Activated CD4-positive, alpha-beta memory T cell treated with anti-CD3 and anti-CD28 coated beads for 36 hours (primary cell): Measurements from ENCODE around the gene GAPDHS. TPM values are rescaled to one million over a fixed set of nuclear protein-coding genes. Genes with fewer than 3 reads are reported as not detected.

ENCODE experiments used
- CTCF ChIA-PET: fragments of 350-600 bp; sonication (Branson Sonifier 250); formaldehyde crosslinking; loops from one replicate; lab custom pipeline; 2021; ENCODE audit warnings: antibody characterized with exemption, inconsistent platforms; lab: Charles Lee
- POLR2A ChIA-PET: fragments of 350-600 bp; sonication (Branson Sonifier 250); formaldehyde crosslinking; loops from one replicate; lab custom pipeline; 2021; ENCODE audit warnings: antibody characterized with exemption; lab: Charles Lee
- DNase-seq: peaks from one replicate; pipeline ENCODE4 v3.0.0-alpha.2; 2020
- H3K27ac Mint-ChIP-seq: one replicate; pipeline ENCODE4 v1.8.0; 2021; ENCODE audit warnings: mixed read lengths
- H3K27me3 Mint-ChIP-seq: one replicate; pipeline ENCODE4 v1.8.0; 2021; ENCODE audit warnings: mixed read lengths
- H3K36me3 Mint-ChIP-seq: one replicate; pipeline ENCODE4 v1.8.0; 2021; ENCODE audit warnings: mixed read lengths
- H3K4me1 Mint-ChIP-seq: one replicate; pipeline ENCODE4 v1.8.0; 2021; ENCODE audit warnings: low read depth, mixed read lengths
- H3K4me3 Mint-ChIP-seq: one replicate; pipeline ENCODE4 v1.8.0; 2021; ENCODE audit warnings: mild to moderate bottlenecking, mixed read lengths
- H3K9me3 Mint-ChIP-seq: one replicate; pipeline ENCODE4 v1.8.0; 2021; ENCODE audit warnings: mixed read lengths
- intact Hi-C: fragments of 100-400 bp; cut with micrococcal nuclease; formaldehyde crosslinking; loops from one replicate; pipeline ENCODE4 v1.15.1; 2023
- total RNA-seq, 2 experiments: library from RNA; stranded (reverse); gene quantifications; one replicate each; pipeline ENCODE4 v1.2.3, GENCODE V29; 2021

GAPDHS gene
- total RNA-seq, 2 experiments from 2014 or later = not detected

DNA sequence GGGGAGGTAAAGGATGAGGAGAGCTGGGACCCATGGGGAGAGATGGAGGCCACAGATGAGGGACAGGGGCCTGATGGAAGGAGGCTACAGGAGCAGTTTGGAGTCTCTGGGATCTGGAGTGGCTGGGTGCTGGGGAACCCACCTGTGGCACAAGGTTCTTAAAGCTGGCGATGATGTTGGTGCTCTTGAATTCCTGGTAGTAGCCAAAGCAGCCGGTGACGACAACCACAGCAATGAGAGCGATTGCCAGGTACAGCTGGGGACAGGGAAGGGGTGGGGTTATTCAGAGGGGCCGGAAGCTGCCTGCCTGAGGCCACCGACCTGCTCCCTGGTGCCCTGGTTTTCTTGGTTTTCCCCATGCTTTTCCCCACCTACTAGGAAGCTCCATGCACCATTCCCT lies 27.4 kb downstream of the GAPDHS start:
- DNase-seq = no peak
- ChIA-PET CTCF (interaction anchor here (5.2 kb wide), 1 partner anchor 12 kb away, joined by 31 read pairs; no protein-coding TSS in a partner anchor), POLR2A (no interaction called here)
- no peak overlapping the region for H3K27ac Mint-ChIP-seq
- intact Hi-C loops = no loop called here
- H3K9me3 Mint-ChIP-seq = no peaks in the 10 kb centered on the region
- no peaks in the 10 kb centered on the region for H3K36me3 Mint-ChIP-seq
- H3K27me3 Mint-ChIP-seq = peaks cover 46% of the 10 kb centered on the region
- no peak overlapping the region for H3K4me3 Mint-ChIP-seq
- H3K4me1 Mint-ChIP-seq = peaks cover 9% of the 10 kb centered on the region

DNA sequence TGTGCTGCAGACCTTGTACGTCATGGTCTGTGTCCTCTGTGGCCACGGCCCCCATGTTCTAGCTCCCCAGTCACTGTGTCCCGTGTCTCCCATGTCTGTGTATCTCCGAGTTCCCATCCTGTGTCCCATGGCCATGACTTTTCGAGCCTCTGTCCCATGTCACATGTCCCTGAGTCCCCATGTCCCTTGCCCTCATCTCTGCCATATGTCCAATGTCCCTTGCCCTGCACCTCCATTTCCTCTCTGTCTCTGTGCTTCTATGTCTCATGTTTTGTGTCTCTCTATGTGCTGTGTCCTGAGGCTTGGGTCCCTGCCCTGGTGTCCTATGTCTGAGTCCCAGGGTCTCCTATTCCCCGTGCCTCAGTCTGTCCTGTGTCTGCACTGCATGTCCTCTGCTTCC lies 28.2 kb downstream of the GAPDHS start:
- Mint-ChIP-seq H3K4me1 (peaks cover 9% of the 10 kb centered on the region), H3K36me3 (no peaks in the 10 kb centered on the region), H3K9me3 (no peaks in the 10 kb centered on the region), H3K27ac (no peak overlapping the region), H3K27me3 (peaks cover 46% of the 10 kb centered on the region), H3K4me3 (no peak overlapping the region)
- POLR2A ChIA-PET = no interaction called here
- DNase-seq = no peak
- intact Hi-C loops = no loop called here
- CTCF ChIA-PET = no interaction called here

DNA sequence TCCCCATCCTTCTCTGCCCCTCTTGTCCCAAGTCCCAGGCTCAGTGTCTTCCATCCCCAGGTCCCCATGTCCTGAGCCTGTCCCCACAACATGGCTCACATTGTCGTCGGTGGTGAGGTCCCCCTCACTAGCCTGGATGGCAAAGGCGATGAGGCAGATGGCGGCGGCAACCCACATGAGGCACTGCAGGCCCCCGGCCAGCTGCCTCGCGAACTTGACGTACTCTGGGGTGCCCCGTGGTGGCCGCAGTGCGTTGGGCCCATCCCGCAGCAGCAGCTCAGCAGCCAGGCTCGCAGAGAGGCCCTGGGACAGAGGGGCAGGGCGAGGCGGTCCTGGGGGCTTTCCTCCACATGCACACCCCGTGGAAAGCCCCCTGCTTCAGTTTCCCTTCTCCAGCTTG lies 29.1 kb downstream of the GAPDHS start:
- ChIA-PET POLR2A (no interaction called here), CTCF (interaction anchor here (2.5 kb wide), 1 partner anchor 30 kb away, joined by 10 read pairs; no protein-coding TSS in a partner anchor)
- Mint-ChIP-seq H3K36me3 (no peaks in the 10 kb centered on the region), H3K27me3 (peaks cover 48% of the 10 kb centered on the region), H3K4me1 (peaks cover 6% of the 10 kb centered on the region), H3K4me3 (no peak overlapping the region), H3K27ac (no peak overlapping the region), H3K9me3 (no peaks in the 10 kb centered on the region)
- no peak for DNase-seq
- intact Hi-C loops = no loop called here

DNA sequence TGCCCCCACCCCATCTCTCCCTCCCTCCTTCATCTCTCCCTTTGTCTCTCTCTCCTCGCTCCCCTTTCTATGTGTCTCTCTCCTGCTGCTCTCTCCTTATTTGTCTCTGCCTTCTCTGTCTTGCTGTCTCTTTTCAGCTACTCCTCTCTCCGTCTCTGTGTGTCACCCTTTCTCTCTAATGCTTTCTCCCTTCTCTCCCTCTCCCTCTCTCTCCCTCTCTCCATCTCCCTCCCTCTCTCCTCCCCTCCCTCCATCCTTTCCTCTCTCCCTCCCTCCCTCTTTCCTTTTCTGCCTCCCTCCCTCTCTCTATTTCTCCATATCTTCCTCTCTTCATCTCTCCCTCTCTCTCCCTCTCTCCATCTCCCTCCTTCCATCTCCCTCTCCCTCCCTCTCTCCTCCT lies 29.5 kb downstream of the GAPDHS start:
- intact Hi-C loops = no loop called here
- ChIA-PET POLR2A (no interaction called here), CTCF (interaction anchor here (2.5 kb wide), 1 partner anchor 29 kb away, joined by 10 read pairs; no protein-coding TSS in a partner anchor)
- Mint-ChIP-seq H3K27ac (no peak overlapping the region), H3K4me1 (peaks cover 5% of the 10 kb centered on the region), H3K4me3 (no peak overlapping the region), H3K27me3 (peaks cover 47% of the 10 kb centered on the region), H3K36me3 (no peaks in the 10 kb centered on the region), H3K9me3 (no peaks in the 10 kb centered on the region)
- DNase-seq = no peak

DNA sequence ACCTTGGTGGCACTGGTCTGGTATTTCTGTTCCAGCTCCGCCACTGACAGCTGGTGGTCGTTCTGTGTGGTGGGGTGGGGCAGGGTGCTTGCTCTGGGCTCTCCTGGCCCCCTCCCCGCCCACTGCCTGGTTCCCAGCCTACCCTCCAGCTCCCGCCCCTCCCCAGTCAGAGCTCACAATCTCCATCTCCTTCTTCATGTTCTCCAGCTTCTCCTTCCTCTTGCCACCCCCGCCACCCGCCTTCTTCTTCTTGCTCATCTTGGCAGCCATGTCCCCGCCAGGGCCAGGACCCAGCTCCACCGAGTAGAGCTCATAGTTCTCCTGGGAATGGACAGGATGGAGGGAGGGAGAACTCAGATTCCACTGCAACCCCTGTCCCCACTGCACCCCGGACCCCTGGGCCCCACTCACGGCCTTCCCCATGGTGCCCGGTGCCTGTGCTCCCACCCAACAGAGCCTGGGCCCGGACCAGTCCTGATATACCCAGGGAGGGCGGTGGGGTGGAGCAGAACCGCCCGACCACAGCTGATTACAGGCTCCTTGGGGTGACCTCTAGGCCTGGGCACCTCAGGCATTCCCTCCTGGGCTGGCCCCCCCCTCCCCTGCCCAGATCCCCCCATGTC lies 30.1 kb downstream of the GAPDHS start, which contains the start of gene ATP4A:
Gene ATP4A, minus strand, starts transcription at position 452 of the 623 bp plus-strand sequence. Its CDS starts 29 bp downstream, at position 423.
- Mint-ChIP-seq H3K36me3 (no peaks in the 10 kb centered on the region), H3K4me3 (no peak within 1 kb of the TSS), H3K4me1 (peaks cover 4% of the 10 kb centered on the region), H3K27me3 (peaks cover 46% of the 10 kb centered on the region), H3K9me3 (no peaks in the 10 kb centered on the region), H3K27ac (no peak within 1 kb of the TSS)
- intact Hi-C loops = no loop called here
- ChIA-PET POLR2A (no interaction called here), CTCF (interaction anchor here (2.5 kb wide), 1 partner anchor 29 kb away, joined by 10 read pairs; no protein-coding TSS in a partner anchor)
- DNase-seq = no peak

DNA sequence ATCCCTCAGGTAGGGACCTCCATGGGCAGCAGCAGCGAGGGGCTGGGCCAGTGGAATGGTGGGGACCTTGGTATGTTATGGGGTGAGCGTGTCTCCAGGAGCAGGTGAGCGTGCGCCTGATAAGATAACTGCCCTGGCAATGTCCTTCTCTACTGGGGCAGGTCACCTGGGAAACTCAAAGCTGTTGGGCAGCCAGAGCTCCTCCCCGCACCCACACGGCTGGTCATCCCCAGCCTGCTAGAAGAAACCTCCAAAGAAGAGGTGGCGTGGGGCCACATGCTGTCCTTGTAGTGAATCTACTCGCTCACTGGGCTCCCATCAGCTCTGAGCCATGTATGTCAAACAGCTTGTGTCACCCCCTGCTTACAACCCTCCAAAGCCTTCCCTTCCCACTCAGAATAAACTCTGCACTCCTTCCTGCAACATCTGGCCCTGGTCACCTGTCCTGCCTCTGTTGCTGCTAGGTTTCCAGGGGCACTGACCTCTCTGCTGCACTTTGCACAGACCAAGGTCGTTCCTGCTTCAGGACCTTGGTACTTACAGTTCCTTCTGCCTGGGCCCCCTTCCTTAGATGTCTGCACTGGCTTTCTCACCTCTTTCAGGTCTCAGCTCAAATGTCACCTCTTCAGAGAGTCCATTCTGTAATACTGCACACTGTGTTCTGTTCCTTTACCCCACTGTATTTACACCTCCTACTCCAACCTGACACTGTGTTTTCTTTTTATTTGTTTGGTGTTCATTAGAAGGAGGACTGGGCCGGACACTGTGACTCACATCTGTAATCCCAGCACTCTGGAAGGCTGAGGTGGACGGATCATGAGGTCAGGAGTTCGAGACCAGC lies 32.0 kb downstream of the GAPDHS start:
- Mint-ChIP-seq H3K4me1 (no peaks in the 10 kb centered on the region), H3K27ac (no peak overlapping the region), H3K4me3 (no peak overlapping the region), H3K27me3 (peaks cover 39% of the 10 kb centered on the region), H3K36me3 (no peaks in the 10 kb centered on the region), H3K9me3 (no peaks in the 10 kb centered on the region)
- intact Hi-C loops = no loop called here
- CTCF ChIA-PET = interaction anchor here (0.9 kb wide), 1 partner anchor 27 kb away, joined by 3 read pairs; no protein-coding TSS in a partner anchor
- POLR2A ChIA-PET = interaction anchor here (0.9 kb wide), 1 partner anchor 48 kb away, joined by 3 read pairs; no protein-coding TSS in a partner anchor
- no peak for DNase-seq

DNA sequence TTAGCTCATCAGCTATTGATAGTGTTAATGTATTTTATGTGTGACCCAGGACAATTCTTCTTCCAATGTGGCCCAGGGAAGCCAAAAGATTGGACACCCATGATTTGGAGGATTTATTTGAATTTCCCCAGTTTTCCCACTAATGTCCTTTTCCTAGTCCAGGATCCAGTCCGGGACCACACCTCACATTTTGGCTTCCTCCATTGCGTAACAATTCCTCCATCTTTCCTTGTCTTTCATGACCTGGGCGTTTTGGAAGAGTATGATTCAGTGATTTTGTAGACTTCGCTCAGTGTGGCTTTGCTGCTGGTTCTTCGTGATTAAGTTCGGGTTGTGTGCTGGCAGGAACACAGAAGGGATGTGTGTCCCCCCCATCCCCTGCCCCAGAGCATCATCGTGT lies 33.5 kb downstream of the GAPDHS start:
- intact Hi-C loops = loop anchor here (1.0 kb wide), 1 partner anchor 19 kb away; no protein-coding TSS in a partner anchor
- no peak overlapping the region for H3K4me3 Mint-ChIP-seq
- DNase-seq = no peak
- no peaks in the 10 kb centered on the region for H3K36me3 Mint-ChIP-seq
- CTCF ChIA-PET = interaction anchor here (0.6 kb wide), 1 partner anchor 15 kb away, joined by 3 read pairs; no protein-coding TSS in a partner anchor
- H3K9me3 Mint-ChIP-seq = no peaks in the 10 kb centered on the region
- peaks cover 35% of the 10 kb centered on the region for H3K27me3 Mint-ChIP-seq
- no peaks in the 10 kb centered on the region for H3K4me1 Mint-ChIP-seq
- POLR2A ChIA-PET = no interaction called here
- no peak overlapping the region for H3K27ac Mint-ChIP-seq

DNA sequence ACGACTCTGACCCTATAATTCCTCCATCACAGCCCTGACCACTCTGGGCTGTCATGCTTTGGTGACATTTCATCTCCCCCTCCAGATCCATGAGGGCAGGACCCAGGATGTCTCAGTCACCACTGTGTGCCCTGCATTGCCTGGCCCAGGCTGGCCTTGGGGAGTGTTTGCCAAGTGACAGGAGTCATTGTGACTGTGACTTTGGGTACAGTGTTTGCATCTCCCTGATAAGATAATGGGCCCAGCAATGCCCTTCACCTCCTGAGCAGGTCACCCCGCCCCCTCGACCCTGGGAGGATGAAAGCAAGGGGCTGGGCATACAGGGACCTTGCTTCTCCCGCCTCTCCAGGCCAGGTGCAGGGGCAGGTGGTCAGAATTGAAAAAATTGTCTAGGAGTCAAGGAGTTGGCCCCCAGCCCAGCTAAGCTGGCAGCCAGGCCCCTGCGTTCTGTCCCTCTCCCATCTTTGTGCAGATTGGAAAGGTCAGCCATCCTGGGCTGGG lies 36.1 kb downstream of the GAPDHS start:
- POLR2A ChIA-PET = no interaction called here
- H3K27ac Mint-ChIP-seq = no peak overlapping the region
- no peaks in the 10 kb centered on the region for H3K36me3 Mint-ChIP-seq
- intact Hi-C loops = no loop called here
- H3K4me1 Mint-ChIP-seq = no peaks in the 10 kb centered on the region
- H3K9me3 Mint-ChIP-seq = peaks cover 3% of the 10 kb centered on the region
- H3K27me3 Mint-ChIP-seq = peaks cover 27% of the 10 kb centered on the region
- CTCF ChIA-PET = no interaction called here
- DNase-seq = no peak
- no peak overlapping the region for H3K4me3 Mint-ChIP-seq

DNA sequence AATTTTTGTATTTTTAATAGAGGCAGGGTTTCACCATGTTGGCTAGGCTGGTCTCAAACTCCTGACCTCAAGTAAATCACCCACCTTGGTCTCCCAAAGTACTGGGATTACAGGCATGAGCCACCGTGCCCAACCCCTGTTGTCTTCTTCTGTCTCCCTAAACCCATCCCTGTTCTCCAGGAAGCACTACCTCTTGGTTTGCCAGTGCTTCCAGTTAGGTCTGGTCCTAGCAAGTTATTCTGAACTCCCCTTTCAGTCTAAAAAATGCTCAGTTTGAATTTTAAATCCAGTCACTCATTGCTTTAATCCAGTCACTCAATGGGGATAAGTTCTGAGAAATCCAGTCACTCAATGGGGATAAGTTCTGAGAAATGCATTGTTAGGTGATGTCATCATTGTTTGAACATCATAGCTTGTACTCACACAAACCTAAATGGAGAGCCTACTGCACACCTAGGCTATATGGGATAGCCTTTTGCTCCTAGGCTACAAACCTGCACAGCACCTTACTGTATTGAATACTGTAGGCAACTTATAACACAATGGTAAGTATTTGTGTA lies 38.2 kb downstream of the GAPDHS start:
- H3K9me3 Mint-ChIP-seq = peaks cover 21% of the 10 kb centered on the region
- peaks cover 10% of the 10 kb centered on the region for H3K36me3 Mint-ChIP-seq
- DNase-seq = no peak
- peaks cover 23% of the 10 kb centered on the region for H3K27me3 Mint-ChIP-seq
- intact Hi-C loops = no loop called here
- H3K4me1 Mint-ChIP-seq = no peaks in the 10 kb centered on the region
- POLR2A ChIA-PET = no interaction called here
- CTCF ChIA-PET = no interaction called here
- no peak overlapping the region for H3K4me3 Mint-ChIP-seq
- H3K27ac Mint-ChIP-seq = no peak overlapping the region

DNA sequence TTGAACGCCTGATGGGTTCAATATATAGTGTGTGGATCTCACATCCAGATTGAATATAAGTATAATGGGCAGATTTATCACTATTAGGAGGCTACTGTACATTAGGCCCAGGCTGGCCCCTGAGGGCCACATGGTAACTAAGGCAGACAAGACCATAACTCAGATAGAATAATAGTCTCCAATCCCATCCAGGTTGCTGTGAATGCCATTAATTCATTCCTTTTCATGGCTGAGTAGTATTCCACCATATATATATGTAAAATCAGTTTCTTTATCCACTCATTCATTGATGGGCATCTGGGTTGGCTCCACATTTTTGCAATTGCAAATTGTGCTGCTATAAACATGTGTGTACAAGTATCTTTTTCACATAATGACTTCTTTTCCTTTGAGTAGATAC lies 44.7 kb downstream of the GAPDHS start:
- Mint-ChIP-seq H3K27ac (no peak overlapping the region), H3K4me1 (no peaks in the 10 kb centered on the region), H3K4me3 (no peak overlapping the region), H3K27me3 (peaks cover 7% of the 10 kb centered on the region), H3K36me3 (peaks cover 17% of the 10 kb centered on the region), H3K9me3 (peaks cover 33% of the 10 kb centered on the region)
- CTCF ChIA-PET = no interaction called here
- intact Hi-C loops = no loop called here
- DNase-seq = no peak
- POLR2A ChIA-PET = no interaction called here

DNA sequence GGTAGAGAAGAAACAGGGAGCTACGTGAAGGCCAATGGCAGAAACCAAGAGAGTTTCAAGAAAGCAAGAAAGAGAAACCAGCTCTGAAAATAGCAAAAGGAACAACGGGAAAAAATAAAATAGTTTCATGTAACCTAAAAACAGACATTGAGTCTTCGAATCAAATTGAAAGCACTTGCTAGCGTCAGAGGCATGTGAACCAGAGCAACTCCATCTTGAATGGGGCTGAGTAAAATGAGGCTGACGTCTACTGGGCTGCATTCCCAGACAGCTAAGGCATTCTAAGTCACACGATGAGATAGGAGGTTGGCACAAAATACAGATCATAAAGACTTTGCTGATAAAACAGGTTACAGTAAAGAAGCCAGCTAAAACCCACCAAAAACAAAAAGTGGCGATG lies 45.5 kb downstream of the GAPDHS start:
- Mint-ChIP-seq H3K27me3 (peaks cover 7% of the 10 kb centered on the region), H3K27ac (no peak overlapping the region), H3K36me3 (peaks cover 17% of the 10 kb centered on the region), H3K4me1 (no peaks in the 10 kb centered on the region), H3K4me3 (no peak overlapping the region), H3K9me3 (peaks cover 33% of the 10 kb centered on the region)
- ChIA-PET POLR2A (no interaction called here), CTCF (interaction anchor here (1.4 to 1.7 kb wide), 3 partner anchors 14 to 68 kb away, joined by 3 to 7 read pairs (median 4); no protein-coding TSS in a partner anchor)
- intact Hi-C loops = no loop called here
- no peak for DNase-seq

DNA sequence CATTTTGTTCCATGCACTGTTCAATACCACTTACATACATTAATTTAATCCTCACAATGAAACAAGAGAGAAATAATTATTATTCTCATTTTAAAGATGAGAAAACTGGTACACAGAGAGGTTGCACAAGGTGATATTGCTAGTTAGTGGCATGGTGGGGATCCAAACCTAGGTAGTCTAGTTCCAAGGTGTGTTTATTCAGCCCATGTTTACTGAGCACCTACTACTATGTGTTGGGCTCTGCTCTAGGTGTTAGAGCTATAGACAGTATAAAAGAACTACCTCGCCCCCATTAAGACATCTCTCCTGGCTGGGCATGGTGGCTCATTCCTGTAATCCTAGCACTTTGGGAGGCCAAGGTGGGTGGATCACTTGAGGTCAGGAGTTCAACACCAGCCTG lies 49.5 kb downstream of the GAPDHS start:
- Mint-ChIP-seq H3K4me1 (no peaks in the 10 kb centered on the region), H3K36me3 (no peaks in the 10 kb centered on the region), H3K27me3 (peaks cover 12% of the 10 kb centered on the region), H3K9me3 (peaks cover 1% of the 10 kb centered on the region), H3K27ac (no peak overlapping the region), H3K4me3 (no peak overlapping the region)
- ChIA-PET CTCF (no interaction called here), POLR2A (no interaction called here)
- no peak for DNase-seq
- intact Hi-C loops = no loop called here
